GM10266 (cell line): ENCODE results near the gene PACSIN2.

Experiments
- DNase-seq: peaks from one replicate; pipeline ENCODE4 v3.0.0; 2012; ENCODE audit errors: extremely low spot score
- CTCF ChIP-seq: IDR thresholded peaks from 2 replicates; pipeline ENCODE4 v1.5.1; 2012; ENCODE audit warnings: mild to moderate bottlenecking, low read depth; ENCODE audit not compliant: control insufficient read depth, insufficient read depth; ENCODE audit errors: missing control alignments

PACSIN2 gene

GRCh38 chr22:43005106-43005505 lies 9.8 kb downstream of the PACSIN2 start:
- no peak for DNase-seq
- TF ChIP-seq CTCF = no peak

DNA sequence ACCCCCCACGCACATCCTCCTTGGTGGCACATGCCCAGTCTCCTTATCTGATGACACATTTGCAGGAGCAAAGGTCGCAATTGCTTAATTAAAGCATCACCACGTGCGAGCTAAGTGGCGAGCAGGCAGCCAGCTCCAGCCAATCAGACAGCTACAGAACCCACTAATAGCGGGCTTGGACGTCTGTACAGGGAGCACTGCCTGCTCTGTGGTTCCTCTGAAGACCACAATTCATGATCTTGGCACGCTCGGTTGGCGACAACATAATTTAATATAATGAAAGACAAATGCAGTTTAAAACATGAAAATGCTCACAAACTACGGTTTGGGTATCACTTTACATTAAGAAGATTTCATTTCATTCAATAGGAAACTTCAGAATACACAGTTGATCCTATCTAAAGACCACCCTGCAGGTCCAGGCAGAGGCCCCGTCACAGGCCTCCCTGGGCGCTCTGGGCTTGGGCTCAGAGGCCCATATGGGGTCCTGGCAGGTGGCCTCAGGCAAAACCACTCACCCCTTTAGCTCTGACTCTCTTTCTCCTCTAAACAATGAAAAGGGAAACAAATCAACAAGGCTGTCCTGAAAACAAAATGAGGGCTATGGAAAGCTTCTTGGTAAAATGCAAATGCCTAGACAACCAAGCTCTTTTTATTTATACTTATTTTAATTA lies 10.4 kb downstream of the PACSIN2 start:
- DNase-seq = no peak
- TF ChIP-seq CTCF = no peak

DNA sequence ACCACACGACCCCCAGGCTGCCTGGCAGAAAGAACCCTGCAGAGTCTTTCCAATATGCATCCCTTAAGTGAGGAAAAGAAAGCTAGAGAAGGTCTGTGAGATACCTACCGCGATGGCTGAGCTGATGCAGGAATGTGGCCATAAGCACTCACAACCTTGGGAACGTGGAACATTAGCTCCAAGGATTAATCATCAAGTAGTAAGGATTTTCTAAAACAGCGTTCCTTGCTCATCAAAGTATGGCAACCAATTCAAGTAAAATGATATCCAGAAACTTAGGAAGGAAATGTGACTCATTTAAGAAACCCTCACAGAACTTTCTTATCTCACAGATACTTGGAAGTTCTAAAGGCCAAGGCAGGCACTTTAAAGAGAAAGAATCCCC lies 12.8 kb downstream of the PACSIN2 start:
- no peak for TF ChIP-seq CTCF
- no peak for DNase-seq

DNA sequence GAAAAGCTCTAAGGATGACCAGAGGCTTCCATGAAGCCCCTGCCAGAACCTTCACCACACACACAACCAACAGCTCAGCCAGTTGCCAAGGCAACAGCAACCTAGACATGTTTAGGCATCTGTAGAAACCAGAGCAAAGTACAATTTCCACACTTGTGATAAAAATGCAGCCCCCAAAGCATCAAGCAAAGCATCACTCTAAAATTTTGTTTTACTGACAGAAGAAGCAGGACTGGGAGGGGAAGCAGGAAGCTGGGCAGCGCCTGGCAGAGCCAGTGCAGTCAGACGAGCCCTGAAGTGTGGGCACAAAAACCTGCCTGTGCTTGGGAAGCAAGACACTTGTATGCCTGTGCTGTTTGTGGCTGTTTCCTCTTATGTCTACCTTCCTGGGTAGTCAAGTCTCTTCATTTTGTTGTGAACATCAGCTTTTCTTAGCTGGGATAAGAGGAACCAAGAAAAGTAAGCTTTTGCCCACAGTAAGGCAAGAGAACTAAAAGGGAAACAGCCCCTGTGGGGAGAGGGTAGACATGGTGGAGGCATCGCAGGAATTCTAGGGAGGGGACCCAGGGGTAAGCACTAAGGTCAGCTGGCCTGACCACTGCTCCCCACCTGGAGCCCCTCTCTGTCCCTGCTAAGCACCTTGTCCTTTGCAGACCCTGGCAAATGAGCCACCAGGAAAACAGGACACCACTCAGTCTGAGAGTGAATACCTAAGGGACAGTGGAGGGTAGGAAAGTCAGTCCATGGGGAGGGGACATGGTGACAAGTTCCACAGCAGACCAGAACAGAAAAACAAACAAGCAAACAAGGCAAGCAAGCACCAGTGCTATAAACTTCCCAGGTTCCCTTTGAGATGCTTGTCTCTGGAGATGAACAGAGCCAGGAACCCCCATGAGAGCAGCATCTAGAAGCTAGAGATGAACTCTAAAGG lies 13.4 kb downstream of the PACSIN2 start:
- TF ChIP-seq CTCF = no peak
- no peak for DNase-seq

GRCh38 chr22:43000441-43001175 lies 14.3 kb downstream of the PACSIN2 start:
- TF ChIP-seq CTCF = no peak

DNA sequence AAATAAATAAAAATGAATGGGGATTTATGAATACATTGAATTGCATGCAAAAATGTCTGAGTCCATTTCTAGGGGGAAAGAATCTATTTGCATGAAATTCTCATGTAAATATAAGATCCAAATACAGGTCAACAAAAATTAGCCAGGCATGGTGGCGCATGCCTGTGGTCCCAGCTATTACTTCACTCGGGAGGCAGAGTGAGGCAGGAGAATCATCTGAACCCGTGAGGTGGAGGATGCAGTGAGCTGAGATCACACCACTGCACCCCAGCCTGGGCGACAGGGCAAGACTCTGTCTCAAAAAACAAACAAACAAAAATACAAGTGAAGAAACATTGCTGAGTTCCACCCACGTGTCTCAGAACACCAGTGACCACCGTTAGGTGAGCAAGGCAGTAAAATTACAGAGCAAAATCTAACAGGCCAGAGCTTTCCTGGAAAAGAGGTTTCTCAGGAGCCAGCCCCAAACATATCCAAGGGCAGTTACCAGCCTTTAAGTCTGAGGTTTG lies 17.3 kb downstream of the PACSIN2 start:
- no peak for DNase-seq
- TF ChIP-seq CTCF = no peak

More at GRCh38 chr22:43000441-43001175, 14.3 kb downstream of the PACSIN2 start:
- no peak for DNase-seq
